BJ (cell line): ENCODE results near the gene C11orf71. TPM values are rescaled to one million over a fixed set of nuclear protein-coding genes. Genes with fewer than 3 reads are reported as not detected.
A peak's percentile ranks its signal among the peaks of the same experiment; 100 is the strongest.

Experiments used
- CTCF ChIA-PET: fragments of 350-600 bp; formaldehyde crosslinking; extraction: SDS; loops from one replicate; lab custom pipeline; 2021; ENCODE audit warnings: antibody characterized with exemption, inconsistent platforms; lab: Yijun Ruan, JAX
- POLR2A ChIA-PET: fragments of 300-600 bp; sonication (Branson Sonifier 250); formaldehyde crosslinking; extraction: SDS; loops from one replicate; lab custom pipeline; 2021; ENCODE audit warnings: antibody characterized with exemption; lab: Charles Lee
- DNase-seq: peaks from one replicate; pipeline ENCODE4 v3.0.0-alpha.2; 2011; ENCODE audit warnings: low read depth
- H3K27me3 ChIP-seq: 2 replicates; pipeline ENCODE4 v1.6.0; 2011; ENCODE audit warnings: low read length; ENCODE audit not compliant: control insufficient read depth, insufficient read depth
- H3K36me3 ChIP-seq: 2 replicates; pipeline ENCODE4 v1.5.1; 2011; ENCODE audit warnings: low read length; ENCODE audit not compliant: control insufficient read depth, insufficient read depth
- H3K4me3 ChIP-seq: 2 replicates; pipeline ENCODE4 v1.5.1; 2011; ENCODE audit warnings: low read depth, mild to moderate bottlenecking, control low read depth, low read length
- CTCF ChIP-seq: IDR thresholded peaks from 2 replicates; pipeline ENCODE4 v1.5.1; 2011; ENCODE audit warnings: low read depth, mild to moderate bottlenecking, control low read depth, inconsistent platforms, low read length, moderate library complexity; ENCODE audit not compliant: insufficient read depth
- polyA plus RNA-seq: library from polyadenylated mRNA; depleted of rRNA; stranded (reverse); fragments of >200 nt; gene quantifications from 2 replicates; pipeline ENCODE4 v1.2.3, GENCODE V29; 2011

The C11orf71 gene
- polyA plus RNA-seq, 1 experiment, result 2.2 TPM

GRCh38 chr11:114368918-114369680 lies 31.2 kb downstream of the C11orf71 start:
- Histone ChIP-seq H3K27me3 (no peaks in the 10 kb centered on the region), H3K36me3 (no peaks in the 10 kb centered on the region), H3K4me3 (no peak overlapping the region)
- ChIA-PET CTCF (interaction anchor here (1.7 to 2.2 kb wide), 2 partner anchors 13 to 23 kb away, joined by 7 to 10 read pairs; no protein-coding TSS in a partner anchor), POLR2A (no interaction called here)
- DNase-seq, result no peak
- TF ChIP-seq CTCF, result no peak

GRCh38 chr11:114367244-114367957 lies 32.9 kb downstream of the C11orf71 start:
- ChIA-PET POLR2A (interaction anchor here (0.6 kb wide), 1 partner anchor 17 kb away, joined by 7 read pairs; no protein-coding TSS in a partner anchor), CTCF (interaction anchor here (0.7 to 1.4 kb wide), 4 partner anchors 9 to 36 kb away, joined by 3 to 5 read pairs (median 4); no protein-coding TSS in a partner anchor)
- Histone ChIP-seq H3K27me3 (no peaks in the 10 kb centered on the region), H3K36me3 (no peaks in the 10 kb centered on the region), H3K4me3 (no peak overlapping the region)
- TF ChIP-seq CTCF, result no peak
- no peak for DNase-seq

GRCh38 chr11:114366331-114367243 lies 33.7 kb downstream of the C11orf71 start:
- Histone ChIP-seq H3K27me3 (no peaks in the 10 kb centered on the region), H3K36me3 (no peaks in the 10 kb centered on the region), H3K4me3 (no peak overlapping the region)
- TF ChIP-seq CTCF, result no peak
- peak; percentile 78 for DNase-seq
- CTCF ChIA-PET, result interaction anchor here (0.6 kb wide), 1 partner anchor 29 kb away, joined by 3 read pairs; no protein-coding TSS in a partner anchor
- POLR2A ChIA-PET, result interaction anchor here (0.6 kb wide), 1 partner anchor 16 kb away, joined by 7 read pairs; no protein-coding TSS in a partner anchor

- H3K27me3 ChIP-seq, result no peaks in the 10 kb centered on the region
- DNase-seq, result no peak
- no peak overlapping the region for H3K4me3 ChIP-seq
- TF ChIP-seq CTCF, result no peak
- CTCF ChIA-PET, result interaction anchor here (1.2 kb wide), 1 partner anchor 75 kb away, joined by 3 read pairs; no protein-coding TSS in a partner anchor
- no peaks in the 10 kb centered on the region for H3K36me3 ChIP-seq
- POLR2A ChIA-PET, result no interaction called here
Observed at GRCh38 chr11:114362958-114363357, 37.4 kb downstream of the C11orf71 start.
